MM.1S (cell line): Measurements from ENCODE around the gene GABBR1.

Experiments
- DNase-seq: peaks from one replicate; pipeline ENCODE4 v3.0.0-alpha.2; 2015
- H2AFZ ChIP-seq: fragments of 300-600 bp; sonication (generic); 2 replicates; pipeline ENCODE4 v1.6.0; 2016; ENCODE audit warnings: antibody characterized with exemption, low read length
- H3F3A ChIP-seq: fragments of 300-600 bp; sonication (generic); 2 replicates; pipeline ENCODE4 v1.6.1; 2016; ENCODE audit warnings: mild to moderate bottlenecking, antibody characterized with exemption, low read length, moderate library complexity, mixed read lengths; ENCODE audit not compliant: insufficient read depth
- H3K27ac ChIP-seq: fragments of 300-600 bp; sonication (generic); 2 replicates; pipeline ENCODE4 v1.5.1; 2016; ENCODE audit warnings: mild to moderate bottlenecking, low read length
- H3K27me3 ChIP-seq: fragments of 300-600 bp; sonication (generic); replicated peaks from 2 replicates; pipeline ENCODE4 v1.6.0; 2016; ENCODE audit warnings: low read length; ENCODE audit not compliant: insufficient read depth
- H3K36me3 ChIP-seq: fragments of 300-600 bp; sonication (generic); replicated peaks from 2 replicates; pipeline ENCODE4 v1.6.1; 2016; ENCODE audit warnings: mild to moderate bottlenecking, low read length, mixed read lengths; ENCODE audit not compliant: insufficient read depth
- H3K4me1 ChIP-seq: fragments of 300-600 bp; sonication (generic); 2 replicates; pipeline ENCODE4 v1.6.1; 2016; ENCODE audit warnings: low read length, mixed read lengths
- H3K4me2 ChIP-seq: fragments of 300-600 bp; sonication (generic); 2 replicates; pipeline ENCODE4 v1.6.0; 2016; ENCODE audit warnings: low read depth, low read length
- H3K4me3 ChIP-seq: fragments of 300-600 bp; sonication (generic); 2 replicates; pipeline ENCODE4 v1.5.1; 2016; ENCODE audit warnings: low read length, mixed read lengths
- H3K79me2 ChIP-seq: fragments of 300-600 bp; sonication (generic); 2 replicates; pipeline ENCODE4 v1.6.1; 2016; ENCODE audit warnings: mixed run types, low read length, mixed read lengths
- H3K9ac ChIP-seq: fragments of 300-600 bp; sonication (generic); 2 replicates; pipeline ENCODE4 v1.6.1; 2016; ENCODE audit warnings: low read length, mixed read lengths
- H3K9me2 ChIP-seq: fragments of 300-600 bp; sonication (generic); replicated peaks from 2 replicates; pipeline ENCODE4 v1.6.1; 2016; ENCODE audit warnings: mild to moderate bottlenecking, low read length, mixed read lengths; ENCODE audit not compliant: insufficient read depth
- H3K9me3 ChIP-seq: fragments of 300-600 bp; sonication (generic); replicated peaks from 2 replicates; pipeline ENCODE4 v1.6.1; 2016; ENCODE audit warnings: mild to moderate bottlenecking, low read length, mixed read lengths; ENCODE audit not compliant: insufficient read depth
- H4K20me1 ChIP-seq: fragments of 300-600 bp; sonication (generic); 2 replicates; pipeline ENCODE4 v1.6.1; 2016; ENCODE audit warnings: mild to moderate bottlenecking, low read length, moderate library complexity, mixed read lengths; ENCODE audit not compliant: insufficient read depth
- EZH2 ChIP-seq: fragments of 300-600 bp; sonication (generic); optimal IDR thresholded peaks from 2 replicates; pipeline ENCODE3; 2017; ENCODE audit warnings: low read depth, mild to moderate bottlenecking, antibody characterized with exemption, low read length, mixed read lengths
- EZH2phosphoT487 ChIP-seq: fragments of 300-600 bp; sonication (generic); IDR thresholded peaks from 2 replicates; pipeline ENCODE4 v1.6.1; 2018; ENCODE audit warnings: antibody characterized with exemption, low read length
- TF ChIP-seq, protein P1 (sequence below): fragments of 300-600 bp; sonication (generic); IDR thresholded peaks from 2 replicates; pipeline ENCODE4 v1.5.1; 2016; ENCODE audit warnings: antibody characterized with exemption, low read length, mixed read lengths

The GABBR1 gene

DNA sequence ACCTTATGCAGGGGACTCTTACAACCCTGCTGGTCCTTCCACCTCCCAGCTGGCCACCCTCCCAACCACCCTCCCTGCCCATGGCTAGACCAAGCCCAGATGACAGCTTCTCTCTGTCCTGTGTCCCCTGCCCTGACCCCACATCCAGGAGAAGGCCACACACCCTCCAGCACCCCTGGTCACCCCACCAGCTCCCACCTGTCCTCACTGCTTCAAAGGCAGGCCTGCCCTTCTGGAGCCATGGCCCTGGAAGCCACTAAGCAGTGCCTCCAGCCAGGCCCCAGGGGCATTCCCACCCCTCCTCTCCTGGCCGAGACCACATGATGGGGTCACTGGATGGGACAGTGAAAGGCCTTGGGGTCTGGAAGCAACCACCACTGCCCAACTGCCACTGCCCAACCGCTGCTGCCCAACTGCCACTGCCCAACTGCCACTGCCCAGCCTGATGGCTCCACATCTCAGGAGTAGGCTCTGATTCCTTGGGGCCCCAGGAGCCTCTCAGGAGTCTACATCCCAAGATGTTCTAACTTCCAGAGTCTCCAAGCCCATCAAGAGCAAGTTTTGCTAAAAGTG is 103.9 kb downstream of the GABBR1 start:
- no peaks in the 10 kb centered on the region for H3K36me3 ChIP-seq
- DNase-seq, result no peak
- TF ChIP-seq EZH2phosphoT487, result no peak
- TF ChIP-seq, protein P1, sequence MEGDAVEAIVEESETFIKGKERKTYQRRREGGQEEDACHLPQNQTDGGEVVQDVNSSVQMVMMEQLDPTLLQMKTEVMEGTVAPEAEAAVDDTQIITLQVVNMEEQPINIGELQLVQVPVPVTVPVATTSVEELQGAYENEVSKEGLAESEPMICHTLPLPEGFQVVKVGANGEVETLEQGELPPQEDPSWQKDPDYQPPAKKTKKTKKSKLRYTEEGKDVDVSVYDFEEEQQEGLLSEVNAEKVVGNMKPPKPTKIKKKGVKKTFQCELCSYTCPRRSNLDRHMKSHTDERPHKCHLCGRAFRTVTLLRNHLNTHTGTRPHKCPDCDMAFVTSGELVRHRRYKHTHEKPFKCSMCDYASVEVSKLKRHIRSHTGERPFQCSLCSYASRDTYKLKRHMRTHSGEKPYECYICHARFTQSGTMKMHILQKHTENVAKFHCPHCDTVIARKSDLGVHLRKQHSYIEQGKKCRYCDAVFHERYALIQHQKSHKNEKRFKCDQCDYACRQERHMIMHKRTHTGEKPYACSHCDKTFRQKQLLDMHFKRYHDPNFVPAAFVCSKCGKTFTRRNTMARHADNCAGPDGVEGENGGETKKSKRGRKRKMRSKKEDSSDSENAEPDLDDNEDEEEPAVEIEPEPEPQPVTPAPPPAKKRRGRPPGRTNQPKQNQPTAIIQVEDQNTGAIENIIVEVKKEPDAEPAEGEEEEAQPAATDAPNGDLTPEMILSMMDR, result no peak
- TF ChIP-seq EZH2, result no peak
- no peak overlapping the region for H3K4me2 ChIP-seq
- no peaks in the 10 kb centered on the region for H3F3A ChIP-seq
- H3K27ac ChIP-seq, result no peak overlapping the region
- H3K9me3 ChIP-seq, result no peaks in the 10 kb centered on the region
- no peaks in the 10 kb centered on the region for H3K4me1 ChIP-seq
- H3K4me3 ChIP-seq, result no peak overlapping the region
- H3K79me2 ChIP-seq, result no peaks in the 10 kb centered on the region
- no peaks in the 10 kb centered on the region for H3K27me3 ChIP-seq
- H3K9ac ChIP-seq, result no peak overlapping the region
- no peak overlapping the region for H2AFZ ChIP-seq
- no peaks in the 10 kb centered on the region for H3K9me2 ChIP-seq
- H4K20me1 ChIP-seq, result no peaks in the 10 kb centered on the region

DNA sequence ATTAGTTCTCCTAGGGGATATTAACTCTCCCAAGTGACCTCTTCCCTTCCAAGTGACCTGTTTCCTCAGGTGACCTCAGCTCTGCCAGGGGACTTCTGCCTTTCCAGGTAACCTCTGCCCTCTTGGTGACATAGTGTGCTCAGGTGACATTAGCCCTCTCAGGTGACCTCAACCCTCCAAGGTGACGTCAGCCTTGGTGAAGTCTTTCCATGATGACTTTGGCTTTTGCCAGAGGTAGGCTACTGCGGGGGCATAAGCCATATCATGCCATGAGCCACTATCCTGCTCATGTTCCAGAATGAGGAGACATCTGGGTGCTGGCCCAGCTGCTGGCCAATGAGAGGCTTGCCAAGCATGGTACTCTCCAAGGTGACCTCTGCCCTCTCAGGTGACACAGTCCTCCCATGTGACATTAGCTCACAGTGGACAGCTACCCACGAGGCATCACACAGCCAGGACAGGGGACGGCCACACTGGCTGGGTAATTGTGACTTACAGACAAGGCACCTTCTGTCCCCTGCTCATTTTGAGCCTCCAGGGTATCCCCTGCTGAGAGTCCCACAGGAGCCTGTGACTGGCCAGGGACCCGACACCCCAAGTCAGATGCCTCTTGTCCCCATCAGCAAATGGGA is 104.6 kb downstream of the GABBR1 start:
- H3K27me3 ChIP-seq, result no peaks in the 10 kb centered on the region
- no peak overlapping the region for H3K9ac ChIP-seq
- TF ChIP-seq EZH2phosphoT487 (no peak), EZH2 (no peak)
- TF ChIP-seq, protein P1, result no peak
- H3K4me1 ChIP-seq, result no peaks in the 10 kb centered on the region
- H3K36me3 ChIP-seq, result no peaks in the 10 kb centered on the region
- H3K79me2 ChIP-seq, result no peaks in the 10 kb centered on the region
- H3K27ac ChIP-seq, result no peak overlapping the region
- DNase-seq, result no peak
- no peaks in the 10 kb centered on the region for H3F3A ChIP-seq
- H4K20me1 ChIP-seq, result no peaks in the 10 kb centered on the region
- no peak overlapping the region for H3K4me2 ChIP-seq
- no peaks in the 10 kb centered on the region for H3K9me2 ChIP-seq
- no peak overlapping the region for H2AFZ ChIP-seq
- H3K4me3 ChIP-seq, result no peak overlapping the region
- no peaks in the 10 kb centered on the region for H3K9me3 ChIP-seq

DNA sequence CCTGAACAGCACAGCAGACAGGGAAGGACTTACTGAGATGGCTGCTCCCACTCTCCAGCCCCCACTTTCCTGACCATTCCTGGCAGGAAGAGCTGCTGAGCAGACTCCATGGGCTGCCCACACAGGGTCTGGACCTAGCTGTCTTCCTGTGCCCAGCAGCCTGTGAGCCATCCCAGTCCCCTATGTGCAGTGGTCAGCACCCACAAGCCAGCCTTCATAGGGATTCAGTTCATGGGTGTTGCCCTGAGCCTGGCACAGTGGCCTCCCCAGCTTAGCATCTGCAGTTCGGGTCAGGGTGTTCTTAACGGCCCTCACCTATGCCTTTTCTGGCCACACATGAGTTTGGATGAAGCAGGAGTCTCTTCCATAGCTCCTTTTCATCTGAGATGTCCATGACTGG is 105.4 kb downstream of the GABBR1 start:
- Histone ChIP-seq H3K27me3 (no peaks in the 10 kb centered on the region), H3K9ac (no peak overlapping the region)

More for the DNA sequence above, 105.4 kb downstream of the GABBR1 start:
- Histone ChIP-seq H3F3A (no peaks in the 10 kb centered on the region), H3K4me2 (no peak overlapping the region), H3K79me2 (no peaks in the 10 kb centered on the region), H3K9me3 (no peaks in the 10 kb centered on the region), H2AFZ (no peak overlapping the region), H3K36me3 (no peaks in the 10 kb centered on the region), H4K20me1 (no peaks in the 10 kb centered on the region), H3K4me3 (no peak overlapping the region), H3K27ac (no peak overlapping the region), H3K9me2 (no peaks in the 10 kb centered on the region), H3K4me1 (no peaks in the 10 kb centered on the region)
- TF ChIP-seq, protein P1, result no peak
- no peak for TF ChIP-seq EZH2
- no peak for TF ChIP-seq EZH2phosphoT487
- no peak for DNase-seq
